Measurements from ENCODE around the gene ETNK2. TPM values are rescaled to one million over a fixed set of nuclear protein-coding genes. Genes with fewer than 3 reads are reported as not detected.

ETNK2 gene
- total and polyA plus RNA-seq, 2 of the 13 experiments (the other 11 are each of a cell fraction or from before 2014, with no cell fraction given), result 15.5 to 42.8 TPM

DNA sequence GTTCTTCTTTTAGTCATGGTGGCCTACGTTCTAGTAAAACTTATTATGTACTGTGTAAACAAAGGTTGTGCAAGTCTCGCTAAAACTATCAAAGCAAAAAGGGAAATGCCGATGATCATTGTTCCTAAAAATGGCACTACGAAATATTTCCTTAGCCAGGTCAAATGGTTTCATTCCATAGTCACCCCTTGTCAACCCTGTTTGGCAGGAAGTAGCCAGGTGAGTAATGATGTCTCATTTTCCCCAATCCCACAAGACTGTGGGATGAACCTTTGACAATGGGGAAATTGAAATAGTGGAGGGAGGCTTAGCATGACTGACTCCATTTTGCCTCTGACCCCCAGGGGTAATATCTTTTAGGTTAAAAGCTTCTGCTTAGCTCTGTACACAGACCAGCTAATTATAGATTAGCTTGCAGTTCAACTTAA, 19.9 kb upstream of the ETNK2 start (continued):
- TF ChIP-seq, protein P1, sequence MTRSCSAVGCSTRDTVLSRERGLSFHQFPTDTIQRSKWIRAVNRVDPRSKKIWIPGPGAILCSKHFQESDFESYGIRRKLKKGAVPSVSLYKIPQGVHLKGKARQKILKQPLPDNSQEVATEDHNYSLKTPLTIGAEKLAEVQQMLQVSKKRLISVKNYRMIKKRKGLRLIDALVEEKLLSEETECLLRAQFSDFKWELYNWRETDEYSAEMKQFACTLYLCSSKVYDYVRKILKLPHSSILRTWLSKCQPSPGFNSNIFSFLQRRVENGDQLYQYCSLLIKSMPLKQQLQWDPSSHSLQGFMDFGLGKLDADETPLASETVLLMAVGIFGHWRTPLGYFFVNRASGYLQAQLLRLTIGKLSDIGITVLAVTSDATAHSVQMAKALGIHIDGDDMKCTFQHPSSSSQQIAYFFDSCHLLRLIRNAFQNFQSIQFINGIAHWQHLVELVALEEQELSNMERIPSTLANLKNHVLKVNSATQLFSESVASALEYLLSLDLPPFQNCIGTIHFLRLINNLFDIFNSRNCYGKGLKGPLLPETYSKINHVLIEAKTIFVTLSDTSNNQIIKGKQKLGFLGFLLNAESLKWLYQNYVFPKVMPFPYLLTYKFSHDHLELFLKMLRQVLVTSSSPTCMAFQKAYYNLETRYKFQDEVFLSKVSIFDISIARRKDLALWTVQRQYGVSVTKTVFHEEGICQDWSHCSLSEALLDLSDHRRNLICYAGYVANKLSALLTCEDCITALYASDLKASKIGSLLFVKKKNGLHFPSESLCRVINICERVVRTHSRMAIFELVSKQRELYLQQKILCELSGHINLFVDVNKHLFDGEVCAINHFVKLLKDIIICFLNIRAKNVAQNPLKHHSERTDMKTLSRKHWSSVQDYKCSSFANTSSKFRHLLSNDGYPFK (CRISPR knock-in tag; IDR thresholded peaks at IDR 0.05; ENCODE audit: borderline replicate concordance), result no peak
- TF ChIP-seq RARA (CRISPR knock-in tag; IDR thresholded peaks at IDR 0.05) (peak; percentile 91), BCL6 (CRISPR knock-in tag; IDR thresholded peaks at IDR 0.05) (peak; percentile 87), ISL2 (CRISPR knock-in tag; IDR thresholded peaks at IDR 0.05) (0 out of 2 replicates have a peak, but pooled peaks have one; percentile 18), ZNF563 (CRISPR knock-in tag; IDR thresholded peaks at IDR 0.05) (no peak), SOX5 (CRISPR knock-in tag; IDR thresholded peaks at IDR 0.05; ENCODE audit: borderline replicate concordance) (peak; percentile 64; the same call in 1 of the 2 replicates), GTF2F1 (IDR thresholded peaks at IDR 0.05; ENCODE audit: low read length) (no peak), ZNF317 (CRISPR knock-in tag; IDR thresholded peaks at IDR 0.05) (0 out of 2 replicates have a peak, but pooled peaks have one; percentile 33), ZBTB3 (CRISPR knock-in tag; IDR thresholded peaks at IDR 0.05; ENCODE audit: borderline replicate concordance, low read depth) (no peak), FOXA3 (CRISPR knock-in tag; IDR thresholded peaks at IDR 0.05) (peak; percentile 83), ZNF883 (CRISPR knock-in tag; IDR thresholded peaks at IDR 0.05; ENCODE audit: not compliant biosample characterization) (no peak), ZBTB21 (CRISPR knock-in tag; IDR thresholded peaks at IDR 0.05) (no peak), ZNF441 (CRISPR knock-in tag; IDR thresholded peaks at IDR 0.05; ENCODE audit: borderline replicate concordance) (no peak), SOX13 (IDR thresholded peaks at IDR 0.05) (no peak), SOX13 (CRISPR knock-in tag; conservative IDR thresholded peaks at IDR 0.05 in 1 of 2, IDR thresholded peaks at IDR 0.05 in 1 of 2) (peak in 1 of 2 experiments; percentile 82; a peak in 2 of 4 replicates), MYC (CRISPR knock-in tag; IDR thresholded peaks at IDR 0.05; ENCODE audit: borderline replicate concordance) (no peak)
- TF ChIP-seq, protein P2, sequence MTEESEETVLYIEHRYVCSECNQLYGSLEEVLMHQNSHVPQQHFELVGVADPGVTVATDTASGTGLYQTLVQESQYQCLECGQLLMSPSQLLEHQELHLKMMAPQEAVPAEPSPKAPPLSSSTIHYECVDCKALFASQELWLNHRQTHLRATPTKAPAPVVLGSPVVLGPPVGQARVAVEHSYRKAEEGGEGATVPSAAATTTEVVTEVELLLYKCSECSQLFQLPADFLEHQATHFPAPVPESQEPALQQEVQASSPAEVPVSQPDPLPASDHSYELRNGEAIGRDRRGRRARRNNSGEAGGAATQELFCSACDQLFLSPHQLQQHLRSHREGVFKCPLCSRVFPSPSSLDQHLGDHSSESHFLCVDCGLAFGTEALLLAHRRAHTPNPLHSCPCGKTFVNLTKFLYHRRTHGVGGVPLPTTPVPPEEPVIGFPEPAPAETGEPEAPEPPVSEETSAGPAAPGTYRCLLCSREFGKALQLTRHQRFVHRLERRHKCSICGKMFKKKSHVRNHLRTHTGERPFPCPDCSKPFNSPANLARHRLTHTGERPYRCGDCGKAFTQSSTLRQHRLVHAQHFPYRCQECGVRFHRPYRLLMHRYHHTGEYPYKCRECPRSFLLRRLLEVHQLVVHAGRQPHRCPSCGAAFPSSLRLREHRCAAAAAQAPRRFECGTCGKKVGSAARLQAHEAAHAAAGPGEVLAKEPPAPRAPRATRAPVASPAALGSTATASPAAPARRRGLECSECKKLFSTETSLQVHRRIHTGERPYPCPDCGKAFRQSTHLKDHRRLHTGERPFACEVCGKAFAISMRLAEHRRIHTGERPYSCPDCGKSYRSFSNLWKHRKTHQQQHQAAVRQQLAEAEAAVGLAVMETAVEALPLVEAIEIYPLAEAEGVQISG (CRISPR knock-in tag; IDR thresholded peaks at IDR 0.05), result no peak
- TF ChIP-seq, protein P3, sequence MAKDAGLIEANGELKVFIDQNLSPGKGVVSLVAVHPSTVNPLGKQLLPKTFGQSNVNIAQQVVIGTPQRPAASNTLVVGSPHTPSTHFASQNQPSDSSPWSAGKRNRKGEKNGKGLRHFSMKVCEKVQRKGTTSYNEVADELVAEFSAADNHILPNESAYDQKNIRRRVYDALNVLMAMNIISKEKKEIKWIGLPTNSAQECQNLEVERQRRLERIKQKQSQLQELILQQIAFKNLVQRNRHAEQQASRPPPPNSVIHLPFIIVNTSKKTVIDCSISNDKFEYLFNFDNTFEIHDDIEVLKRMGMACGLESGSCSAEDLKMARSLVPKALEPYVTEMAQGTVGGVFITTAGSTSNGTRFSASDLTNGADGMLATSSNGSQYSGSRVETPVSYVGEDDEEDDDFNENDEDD (CRISPR knock-in tag; IDR thresholded peaks at IDR 0.05; ENCODE audit: borderline replicate concordance), result no peak
- TF ChIP-seq, protein P4, sequence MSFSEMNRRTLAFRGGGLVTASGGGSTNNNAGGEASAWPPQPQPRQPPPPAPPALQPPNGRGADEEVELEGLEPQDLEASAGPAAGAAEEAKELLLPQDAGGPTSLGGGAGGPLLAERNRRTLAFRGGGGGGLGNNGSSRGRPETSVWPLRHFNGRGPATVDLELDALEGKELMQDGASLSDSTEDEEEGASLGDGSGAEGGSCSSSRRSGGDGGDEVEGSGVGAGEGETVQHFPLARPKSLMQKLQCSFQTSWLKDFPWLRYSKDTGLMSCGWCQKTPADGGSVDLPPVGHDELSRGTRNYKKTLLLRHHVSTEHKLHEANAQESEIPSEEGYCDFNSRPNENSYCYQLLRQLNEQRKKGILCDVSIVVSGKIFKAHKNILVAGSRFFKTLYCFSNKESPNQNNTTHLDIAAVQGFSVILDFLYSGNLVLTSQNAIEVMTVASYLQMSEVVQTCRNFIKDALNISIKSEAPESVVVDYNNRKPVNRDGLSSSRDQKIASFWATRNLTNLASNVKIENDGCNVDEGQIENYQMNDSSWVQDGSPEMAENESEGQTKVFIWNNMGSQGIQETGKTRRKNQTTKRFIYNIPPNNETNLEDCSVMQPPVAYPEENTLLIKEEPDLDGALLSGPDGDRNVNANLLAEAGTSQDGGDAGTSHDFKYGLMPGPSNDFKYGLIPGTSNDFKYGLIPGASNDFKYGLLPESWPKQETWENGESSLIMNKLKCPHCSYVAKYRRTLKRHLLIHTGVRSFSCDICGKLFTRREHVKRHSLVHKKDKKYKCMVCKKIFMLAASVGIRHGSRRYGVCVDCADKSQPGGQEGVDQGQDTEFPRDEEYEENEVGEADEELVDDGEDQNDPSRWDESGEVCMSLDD (CRISPR knock-in tag; IDR thresholded peaks at IDR 0.05; ENCODE audit: borderline replicate concordance), result no peak
- TF ChIP-seq, protein P5, sequence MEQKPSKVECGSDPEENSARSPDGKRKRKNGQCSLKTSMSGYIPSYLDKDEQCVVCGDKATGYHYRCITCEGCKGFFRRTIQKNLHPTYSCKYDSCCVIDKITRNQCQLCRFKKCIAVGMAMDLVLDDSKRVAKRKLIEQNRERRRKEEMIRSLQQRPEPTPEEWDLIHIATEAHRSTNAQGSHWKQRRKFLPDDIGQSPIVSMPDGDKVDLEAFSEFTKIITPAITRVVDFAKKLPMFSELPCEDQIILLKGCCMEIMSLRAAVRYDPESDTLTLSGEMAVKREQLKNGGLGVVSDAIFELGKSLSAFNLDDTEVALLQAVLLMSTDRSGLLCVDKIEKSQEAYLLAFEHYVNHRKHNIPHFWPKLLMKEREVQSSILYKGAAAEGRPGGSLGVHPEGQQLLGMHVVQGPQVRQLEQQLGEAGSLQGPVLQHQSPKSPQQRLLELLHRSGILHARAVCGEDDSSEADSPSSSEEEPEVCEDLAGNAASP (CRISPR knock-in tag; IDR thresholded peaks at IDR 0.05; ENCODE audit: borderline replicate concordance), result no peak
